ENCODE data around the gene BTBD9.

Gene BTBD9

GRCh38 chr6:38167598-38167997, 472.1 kb downstream of the BTBD9 start:
- H3K79me2 ChIP-seq (ENCODE audit: control insufficient read depth, low read length), result no peaks in the 10 kb centered on the region
- no peaks in the 10 kb centered on the region for H3K4me1 ChIP-seq (ENCODE audit: control insufficient read depth, low read length)
- no peaks in the 10 kb centered on the region for H3K36me3 ChIP-seq (ENCODE audit: control insufficient read depth, low read length)
- no peaks in the 10 kb centered on the region for H4K20me1 ChIP-seq (ENCODE audit: control insufficient read depth, insufficient read depth, low read depth, low read length)
- no peak for TF ChIP-seq EZH2phosphoT487 (IDR thresholded peaks at IDR 0.05; ENCODE audit: borderline replicate concordance, low read length)
- TF ChIP-seq, protein P1, sequence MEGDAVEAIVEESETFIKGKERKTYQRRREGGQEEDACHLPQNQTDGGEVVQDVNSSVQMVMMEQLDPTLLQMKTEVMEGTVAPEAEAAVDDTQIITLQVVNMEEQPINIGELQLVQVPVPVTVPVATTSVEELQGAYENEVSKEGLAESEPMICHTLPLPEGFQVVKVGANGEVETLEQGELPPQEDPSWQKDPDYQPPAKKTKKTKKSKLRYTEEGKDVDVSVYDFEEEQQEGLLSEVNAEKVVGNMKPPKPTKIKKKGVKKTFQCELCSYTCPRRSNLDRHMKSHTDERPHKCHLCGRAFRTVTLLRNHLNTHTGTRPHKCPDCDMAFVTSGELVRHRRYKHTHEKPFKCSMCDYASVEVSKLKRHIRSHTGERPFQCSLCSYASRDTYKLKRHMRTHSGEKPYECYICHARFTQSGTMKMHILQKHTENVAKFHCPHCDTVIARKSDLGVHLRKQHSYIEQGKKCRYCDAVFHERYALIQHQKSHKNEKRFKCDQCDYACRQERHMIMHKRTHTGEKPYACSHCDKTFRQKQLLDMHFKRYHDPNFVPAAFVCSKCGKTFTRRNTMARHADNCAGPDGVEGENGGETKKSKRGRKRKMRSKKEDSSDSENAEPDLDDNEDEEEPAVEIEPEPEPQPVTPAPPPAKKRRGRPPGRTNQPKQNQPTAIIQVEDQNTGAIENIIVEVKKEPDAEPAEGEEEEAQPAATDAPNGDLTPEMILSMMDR (IDR thresholded peaks at IDR 0.05; ENCODE audit: low read depth, low read length, poor library complexity, severe bottlenecking), result no peak
- no peaks in the 10 kb centered on the region for H3K9me3 ChIP-seq (ENCODE audit: control insufficient read depth, insufficient read depth, low read length)
- H3K4me2 ChIP-seq (ENCODE audit: low read length), result no peak overlapping the region
- no peaks in the 10 kb centered on the region for H3K9me2 ChIP-seq (replicated peaks; ENCODE audit: control insufficient read depth, low read length)
- H3K27ac ChIP-seq (ENCODE audit: low read depth, low read length), result no peak overlapping the region
- no peaks in the 10 kb centered on the region for H3F3A ChIP-seq (ENCODE audit: control insufficient read depth, insufficient read depth)
- H3K27me3 ChIP-seq (ENCODE audit: control insufficient read depth, low read length), result no peaks in the 10 kb centered on the region
- H3K4me3 ChIP-seq (ENCODE audit: low read length), result no peak overlapping the region

DNA sequence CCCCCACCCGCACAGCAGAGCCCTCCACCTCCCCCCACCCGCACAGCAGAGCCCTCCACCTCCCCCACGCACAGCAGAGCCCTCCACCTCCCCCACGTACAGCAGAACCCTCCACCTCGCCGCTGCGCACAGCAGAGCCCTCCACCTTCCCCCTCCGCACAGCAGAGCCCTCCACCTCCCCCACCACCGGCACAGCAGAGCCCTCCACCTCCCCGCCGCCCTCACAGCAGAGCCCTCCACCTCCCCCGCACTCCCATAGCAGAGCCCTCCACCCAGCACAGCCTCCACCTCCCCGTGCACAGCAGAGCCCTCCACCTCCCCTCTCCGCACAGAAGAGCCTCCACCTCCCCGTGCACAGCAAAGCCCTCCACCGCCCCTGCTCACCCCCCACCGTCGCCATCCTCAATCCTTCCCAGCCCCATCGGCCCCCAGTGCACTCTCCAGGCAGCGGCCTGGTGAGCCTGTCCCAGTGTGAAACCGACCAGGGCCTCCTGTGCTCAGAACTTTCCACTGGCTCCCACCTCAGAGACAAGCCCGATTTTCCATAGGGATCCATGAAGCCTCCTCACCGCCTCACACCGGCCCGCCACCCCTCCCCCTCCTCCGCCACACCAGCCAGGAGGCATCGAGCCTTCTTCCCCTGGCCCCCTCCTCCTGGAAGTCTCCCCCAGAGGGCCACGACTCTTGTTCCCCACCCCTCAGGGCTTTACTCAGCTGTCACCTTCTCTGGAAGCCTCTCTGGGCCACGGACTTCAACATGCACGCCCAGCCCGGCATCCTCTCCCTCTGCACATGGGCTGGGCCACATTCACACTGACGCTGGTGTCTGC, 473.1 kb downstream of the BTBD9 start:
- no peaks in the 10 kb centered on the region for H4K20me1 ChIP-seq (ENCODE audit: control insufficient read depth, insufficient read depth, low read depth, low read length)
- no peaks in the 10 kb centered on the region for H3F3A ChIP-seq (ENCODE audit: control insufficient read depth, insufficient read depth)
- no peaks in the 10 kb centered on the region for H3K9me3 ChIP-seq (ENCODE audit: control insufficient read depth, insufficient read depth, low read length)
- no peaks in the 10 kb centered on the region for H3K9me2 ChIP-seq (replicated peaks; ENCODE audit: control insufficient read depth, low read length)
- no peaks in the 10 kb centered on the region for H3K27me3 ChIP-seq (ENCODE audit: control insufficient read depth, low read length)
- no peak overlapping the region for H3K27ac ChIP-seq (ENCODE audit: low read depth, low read length)
- no peaks in the 10 kb centered on the region for H3K4me1 ChIP-seq (ENCODE audit: control insufficient read depth, low read length)
- H3K36me3 ChIP-seq (ENCODE audit: control insufficient read depth, low read length), result no peaks in the 10 kb centered on the region
- H3K4me3 ChIP-seq (ENCODE audit: low read length), result no peak overlapping the region
- H3K4me2 ChIP-seq (ENCODE audit: low read length), result no peak overlapping the region
- TF ChIP-seq EZH2phosphoT487 (IDR thresholded peaks at IDR 0.05; ENCODE audit: borderline replicate concordance, low read length), result no peak
- TF ChIP-seq, protein P1 (IDR thresholded peaks at IDR 0.05; ENCODE audit: low read depth, low read length, poor library complexity, severe bottlenecking), result no peak
- H3K79me2 ChIP-seq (ENCODE audit: control insufficient read depth, low read length), result no peaks in the 10 kb centered on the region

GRCh38 chr6:38164671-38165108, 475.0 kb downstream of the BTBD9 start:
- TF ChIP-seq, protein P1 (IDR thresholded peaks at IDR 0.05; ENCODE audit: low read depth, low read length, poor library complexity, severe bottlenecking), result no peak
- no peak for TF ChIP-seq EZH2phosphoT487 (IDR thresholded peaks at IDR 0.05; ENCODE audit: borderline replicate concordance, low read length)
- no peak overlapping the region for H3K4me2 ChIP-seq (ENCODE audit: low read length)
- no peaks in the 10 kb centered on the region for H3K4me1 ChIP-seq (ENCODE audit: control insufficient read depth, low read length)
- H3K79me2 ChIP-seq (ENCODE audit: control insufficient read depth, low read length), result no peaks in the 10 kb centered on the region
- H3K9me3 ChIP-seq (ENCODE audit: control insufficient read depth, insufficient read depth, low read length), result no peaks in the 10 kb centered on the region
- H3K9me2 ChIP-seq (replicated peaks; ENCODE audit: control insufficient read depth, low read length), result no peaks in the 10 kb centered on the region
- no peak overlapping the region for H3K4me3 ChIP-seq (ENCODE audit: low read length)
- no peak overlapping the region for H3K27ac ChIP-seq (ENCODE audit: low read depth, low read length)
- H3K27me3 ChIP-seq (ENCODE audit: control insufficient read depth, low read length), result no peaks in the 10 kb centered on the region
- H3K36me3 ChIP-seq (ENCODE audit: control insufficient read depth, low read length), result no peaks in the 10 kb centered on the region
- H3F3A ChIP-seq (ENCODE audit: control insufficient read depth, insufficient read depth), result no peaks in the 10 kb centered on the region
- no peaks in the 10 kb centered on the region for H4K20me1 ChIP-seq (ENCODE audit: control insufficient read depth, insufficient read depth, low read depth, low read length)

All from DOHH2 (cell line).